GM18519 (cell line): ENCODE results near the gene SLC35E2B.
"Not testable (repeated sequence)": the region's sequence is repeated elsewhere in the genome, so short reads cannot be mapped to it uniquely, and the experiment has no call there.

Source experiments
- ATAC-seq: cut with Tn5 transposase; IDR thresholded peaks from one replicate; pipeline ENCODE4 v1.9.1; 2021; ENCODE audit warnings: mild to moderate bottlenecking, moderate library complexity; ENCODE audit not compliant: unreplicated experiment, low FRiP score

SLC35E2B gene

DNA sequence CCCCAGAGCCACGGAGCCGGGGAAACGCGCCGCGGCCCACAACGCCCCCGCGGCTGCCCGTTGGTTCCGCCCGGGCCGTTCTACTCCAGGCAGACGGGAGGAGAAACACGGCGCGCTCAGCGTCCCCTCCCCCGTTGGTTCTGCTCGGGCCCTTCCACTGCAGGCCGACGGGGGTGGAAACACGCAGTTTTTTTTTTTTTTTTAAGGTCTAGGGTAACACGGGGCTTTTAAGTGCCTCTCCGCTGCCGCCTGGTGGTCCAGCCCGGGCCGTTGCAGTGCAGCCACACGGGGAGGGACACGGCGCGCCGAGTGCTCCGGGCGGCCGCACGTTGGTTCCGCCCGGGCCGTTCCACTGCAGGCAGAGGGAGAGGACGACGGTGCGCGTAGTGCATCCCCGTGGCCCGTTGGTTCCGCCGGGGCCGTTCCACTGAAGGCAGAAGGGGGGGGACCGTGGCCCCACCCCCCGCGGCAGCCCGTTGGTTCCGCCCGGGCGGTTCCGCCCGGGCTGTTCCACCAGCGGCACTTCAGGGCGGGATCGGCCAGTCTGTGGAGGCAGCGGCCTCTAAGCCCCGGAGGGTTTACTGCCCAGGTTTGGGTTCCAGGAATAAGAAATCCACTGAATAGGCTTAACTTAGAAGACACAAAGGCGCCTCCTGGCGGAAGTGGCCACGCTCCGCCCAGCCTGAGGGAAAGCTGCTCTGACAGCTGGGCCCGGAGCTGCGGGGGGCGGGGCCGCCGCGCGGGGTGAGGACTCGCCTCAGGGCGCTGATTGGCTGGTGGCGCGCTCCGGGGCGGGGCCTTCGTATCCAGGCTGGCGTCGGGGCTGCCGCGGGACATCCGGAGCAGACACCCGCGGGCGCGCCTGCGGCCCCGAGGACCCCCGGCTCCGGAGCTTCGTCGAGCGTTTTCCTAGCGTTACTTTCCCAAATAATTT, at the start of gene SLC35E2B:
Gene SLC35E2B, minus strand, starts transcription at position 82 of the 934 bp plus-strand sequence. CDS start 16,096 bp downstream, outside the sequence.
- ATAC-seq: peak; percentile 56

DNA sequence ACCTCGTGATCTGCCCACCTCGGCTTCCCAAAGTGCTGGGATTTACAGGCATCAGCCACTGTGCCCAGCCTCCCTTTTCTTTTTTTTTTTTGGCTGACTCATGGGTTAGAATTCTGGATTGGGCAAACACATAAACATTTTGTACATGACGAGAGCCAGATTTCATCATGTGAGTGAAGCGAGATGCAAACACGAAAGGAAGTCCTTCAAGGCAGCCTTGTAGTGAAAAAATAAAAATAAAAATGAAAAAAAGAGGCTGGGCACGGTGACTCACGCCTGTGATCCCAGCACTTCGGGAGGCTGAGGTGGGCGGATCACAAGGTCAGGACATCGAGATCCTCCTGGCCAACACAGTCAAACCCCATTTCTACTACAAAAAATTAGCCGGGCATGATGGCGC, 48.4 kb upstream of the SLC35E2B start:
- ATAC-seq: not testable (repeated sequence)

DNA sequence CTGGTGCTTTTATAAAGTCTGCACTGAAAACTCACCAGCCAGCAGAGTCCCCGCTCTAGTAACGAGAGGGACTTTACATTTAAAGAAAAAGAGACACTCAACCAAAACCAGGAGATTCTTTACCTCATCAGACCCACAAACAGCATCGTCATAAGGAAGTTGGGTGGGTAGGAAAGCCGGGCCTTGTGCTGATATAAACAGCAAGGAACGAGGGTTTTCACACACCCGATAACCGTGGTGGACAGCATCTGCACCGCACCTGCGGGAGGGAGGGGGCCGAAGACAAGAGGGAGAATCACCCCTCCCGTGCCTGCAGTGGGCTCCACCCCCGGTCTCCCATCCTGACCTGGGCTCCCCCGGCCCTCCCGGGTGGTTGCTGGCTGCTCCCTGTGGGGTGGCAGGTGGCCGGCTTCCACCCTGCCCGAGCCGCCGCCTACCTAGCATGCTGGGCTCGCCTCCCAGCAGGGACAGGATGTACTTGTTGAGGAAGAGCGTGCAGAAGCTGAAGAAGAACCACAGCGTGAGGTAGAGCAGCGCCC, 46.3 kb upstream of the SLC35E2B start:
- ATAC-seq: not testable (repeated sequence)

DNA sequence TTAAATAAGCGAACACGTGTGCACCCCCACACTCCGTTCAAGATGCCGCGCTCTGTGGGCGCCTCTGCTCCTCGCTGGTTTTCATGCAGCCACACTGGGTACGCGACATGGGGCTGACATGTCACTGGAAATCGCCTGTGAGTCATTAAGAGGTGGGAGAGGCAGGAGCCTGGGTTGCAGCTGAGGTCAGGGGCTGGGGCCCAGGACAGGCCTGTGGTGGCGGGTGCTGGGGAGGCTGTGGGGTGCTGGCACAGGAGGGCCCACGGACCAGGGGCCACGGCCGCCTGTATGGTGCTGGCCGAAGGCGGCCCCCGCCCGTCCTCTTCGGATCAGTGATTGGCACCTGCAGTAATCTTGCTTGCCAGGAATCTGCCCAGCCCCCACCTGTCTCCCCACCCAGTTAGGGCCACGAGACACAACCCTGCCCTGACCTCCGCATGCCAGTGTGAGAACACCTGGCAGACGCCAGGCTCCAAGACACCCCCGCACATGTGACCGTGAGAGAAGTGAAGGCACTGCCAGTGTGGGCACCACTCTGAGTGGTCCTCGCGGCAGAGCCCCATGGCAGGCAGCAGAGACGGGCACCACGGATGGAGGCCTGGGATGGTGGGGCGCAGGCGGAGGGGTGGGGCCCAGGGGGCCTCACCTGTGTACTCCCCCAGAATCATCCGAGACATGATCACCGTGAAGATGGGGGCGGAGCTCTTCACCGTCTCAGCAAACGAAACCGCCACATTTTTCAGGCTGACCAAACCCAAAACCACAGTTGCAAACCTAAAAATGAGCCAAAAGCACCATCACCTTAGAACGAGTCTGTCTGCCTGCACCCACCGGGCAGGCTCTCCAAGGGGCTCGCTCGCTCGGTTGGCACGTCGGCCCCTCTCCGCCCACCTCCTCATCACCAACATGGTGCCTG, 45.3 kb upstream of the SLC35E2B start:
- ATAC-seq: not testable (repeated sequence)

DNA sequence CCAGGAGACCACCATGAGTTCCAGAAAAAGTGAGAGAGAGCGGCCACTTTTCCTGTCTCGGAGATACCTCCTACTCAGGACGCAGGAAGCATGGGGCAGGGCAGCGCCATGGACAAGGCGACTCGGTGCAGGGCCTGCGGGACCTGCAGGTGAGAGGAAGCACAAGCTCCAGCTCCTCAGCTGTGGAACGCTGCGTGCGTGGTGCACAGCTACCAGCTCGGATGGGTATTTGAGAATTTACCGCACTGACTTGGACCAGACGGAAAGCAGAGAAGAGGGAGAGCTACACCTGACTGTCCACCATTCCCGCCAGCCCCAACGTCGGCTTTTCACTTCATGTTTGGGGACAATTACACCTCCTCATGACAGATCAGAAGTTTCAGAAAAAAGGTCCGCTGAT, 39.8 kb upstream of the SLC35E2B start:
- ATAC-seq: no peak

DNA sequence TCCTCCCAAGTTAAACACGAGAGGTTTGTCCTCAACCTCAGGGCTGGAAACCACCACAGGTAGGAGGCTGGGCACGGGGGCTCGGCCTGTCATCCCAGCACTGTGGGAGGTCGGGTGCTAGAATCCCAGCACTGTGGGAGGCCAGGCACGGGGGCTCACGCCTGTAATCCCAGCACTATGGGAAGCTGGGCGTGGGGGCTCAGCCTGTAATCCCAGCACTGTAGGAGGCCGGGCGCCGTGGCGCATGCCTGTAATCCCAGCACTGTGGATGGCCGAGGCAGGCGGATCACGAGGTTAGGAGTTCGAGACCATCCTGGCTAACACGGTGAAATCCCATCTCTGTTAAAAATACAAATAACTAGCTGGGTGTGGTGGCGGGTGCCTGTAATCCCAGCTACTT, 38.3 kb upstream of the SLC35E2B start:
- ATAC-seq: no peak

DNA sequence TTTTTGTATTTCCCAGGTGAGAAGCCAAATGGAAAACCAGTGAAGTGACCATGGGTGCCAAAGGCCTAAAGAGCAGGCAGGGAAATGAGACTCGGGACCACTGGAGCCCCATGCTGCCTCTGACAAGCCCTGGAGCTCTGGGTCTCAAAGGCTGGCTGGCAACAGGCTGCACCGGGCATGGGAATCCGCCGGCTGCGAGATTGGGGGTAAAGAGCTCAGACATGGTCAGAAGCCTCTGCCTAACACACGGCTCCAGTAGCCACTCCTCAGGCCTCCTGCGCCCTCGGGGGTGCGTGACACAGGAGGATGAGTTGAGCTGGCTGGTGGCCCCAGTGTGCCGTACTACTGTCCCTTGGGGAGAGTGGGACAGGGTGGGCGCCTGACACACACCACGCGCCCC, 37.6 kb upstream of the SLC35E2B start:
- ATAC-seq: not testable (repeated sequence)

DNA sequence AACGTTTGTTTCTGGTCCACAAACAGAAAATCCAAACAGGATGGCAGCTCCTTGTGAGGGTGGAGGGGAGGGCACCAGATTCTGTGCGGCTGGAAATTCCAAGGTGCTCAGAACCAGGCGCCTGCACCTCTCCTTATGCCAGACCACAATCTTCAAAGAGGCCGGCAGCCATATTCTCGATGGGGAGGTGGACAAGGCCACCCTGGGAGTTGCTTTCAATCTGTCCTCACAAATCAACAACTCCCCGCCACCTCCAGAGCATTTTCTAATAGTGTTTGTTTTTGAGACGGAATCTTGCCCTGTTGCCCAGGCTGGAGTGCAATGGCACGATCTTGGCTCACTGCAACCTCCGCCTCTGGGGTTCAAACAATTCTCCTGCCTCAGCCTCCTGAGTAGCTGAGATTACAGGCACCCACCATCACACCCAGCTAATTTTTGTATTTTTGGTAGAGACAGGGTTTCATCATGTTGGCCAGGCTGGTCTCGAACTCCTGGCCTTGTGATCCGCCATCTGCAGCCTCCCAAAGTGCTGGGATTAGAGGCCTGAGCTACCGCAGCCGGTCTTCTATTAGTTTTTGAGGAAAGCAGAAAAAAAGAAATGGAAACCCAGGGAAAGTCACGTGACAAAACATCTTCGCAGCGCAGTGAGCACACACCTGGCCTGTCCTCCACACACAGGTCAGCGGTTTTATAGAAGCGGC, 36.7 kb upstream of the SLC35E2B start:
- not testable (repeated sequence) for ATAC-seq

DNA sequence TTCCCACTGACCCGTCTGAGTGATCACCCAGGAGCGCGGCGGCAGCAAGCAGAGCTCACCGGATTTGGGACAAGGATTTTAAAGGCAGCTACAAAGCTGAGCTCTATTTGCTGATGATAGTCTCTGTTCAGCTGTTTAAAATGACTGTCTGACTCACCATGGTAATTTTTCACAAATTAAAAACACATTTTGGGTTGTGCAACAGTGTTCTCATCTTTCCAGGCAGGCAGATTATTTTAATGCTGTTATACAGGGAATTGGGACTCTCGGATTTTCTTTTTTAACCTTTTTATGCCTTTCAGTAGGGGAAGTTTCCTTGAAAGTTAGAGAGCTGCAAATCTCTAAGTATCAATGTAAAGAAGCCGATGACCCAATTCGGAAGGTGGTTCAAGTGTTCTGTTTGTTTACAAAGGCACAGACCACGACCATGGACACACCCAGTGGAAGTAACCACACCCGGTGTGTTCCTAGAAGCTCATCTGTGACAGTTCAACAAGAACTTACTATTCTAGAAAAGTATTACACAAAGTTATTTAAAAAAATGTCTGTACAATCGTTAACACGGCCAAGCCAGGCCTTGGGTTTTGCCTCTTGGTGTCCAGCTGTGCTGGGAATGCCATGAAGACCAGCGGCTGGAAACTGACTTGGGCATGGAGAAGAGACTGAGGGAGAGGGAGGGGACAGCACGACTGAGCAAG, 35.9 kb upstream of the SLC35E2B start:
- not testable (repeated sequence) for ATAC-seq

DNA sequence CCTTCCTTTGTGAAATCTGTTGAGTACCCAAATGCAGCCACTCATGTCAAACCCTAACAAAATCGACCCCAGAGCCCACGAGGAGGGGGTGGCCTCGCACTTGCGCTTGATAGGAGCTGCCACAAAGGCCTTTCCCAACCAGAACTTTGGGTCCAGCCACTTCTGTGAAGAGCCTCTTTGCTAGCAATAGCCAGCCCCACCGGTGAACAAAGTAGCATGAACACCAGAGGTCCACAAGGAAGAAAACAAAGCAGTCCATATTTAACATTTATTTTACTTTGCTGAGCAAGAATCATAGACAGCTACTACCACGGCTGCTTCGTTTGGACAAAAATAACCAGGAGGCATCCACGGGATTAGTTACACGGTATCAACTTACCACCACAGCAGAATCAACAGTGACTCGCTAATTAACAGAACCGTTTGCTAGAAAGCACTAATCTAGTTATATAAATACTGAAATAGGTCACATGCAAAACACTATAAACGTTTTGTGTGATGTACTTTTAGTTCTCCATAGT, 34.6 kb upstream of the SLC35E2B start:
- ATAC-seq: not testable (repeated sequence)

DNA sequence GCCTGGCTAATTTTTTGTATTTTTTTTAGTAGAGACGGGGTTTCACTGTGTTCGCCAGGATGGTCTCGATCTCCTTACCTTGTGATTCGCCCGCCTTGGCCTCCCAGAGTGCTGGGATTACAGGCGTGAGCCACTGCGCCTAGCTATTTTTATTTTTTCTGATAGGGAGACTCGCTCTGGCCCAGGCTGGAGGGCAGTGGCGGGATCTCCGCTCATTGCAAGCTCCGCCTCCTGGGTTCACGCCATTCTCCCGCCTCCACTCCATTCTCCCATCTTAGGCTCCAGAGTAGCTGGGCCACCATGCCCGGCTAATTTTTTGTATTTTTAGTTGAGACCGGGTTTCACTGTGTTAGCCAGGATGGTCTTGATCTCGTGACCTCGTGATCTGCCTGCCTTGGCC, 33.5 kb upstream of the SLC35E2B start:
- not testable (repeated sequence) for ATAC-seq

DNA sequence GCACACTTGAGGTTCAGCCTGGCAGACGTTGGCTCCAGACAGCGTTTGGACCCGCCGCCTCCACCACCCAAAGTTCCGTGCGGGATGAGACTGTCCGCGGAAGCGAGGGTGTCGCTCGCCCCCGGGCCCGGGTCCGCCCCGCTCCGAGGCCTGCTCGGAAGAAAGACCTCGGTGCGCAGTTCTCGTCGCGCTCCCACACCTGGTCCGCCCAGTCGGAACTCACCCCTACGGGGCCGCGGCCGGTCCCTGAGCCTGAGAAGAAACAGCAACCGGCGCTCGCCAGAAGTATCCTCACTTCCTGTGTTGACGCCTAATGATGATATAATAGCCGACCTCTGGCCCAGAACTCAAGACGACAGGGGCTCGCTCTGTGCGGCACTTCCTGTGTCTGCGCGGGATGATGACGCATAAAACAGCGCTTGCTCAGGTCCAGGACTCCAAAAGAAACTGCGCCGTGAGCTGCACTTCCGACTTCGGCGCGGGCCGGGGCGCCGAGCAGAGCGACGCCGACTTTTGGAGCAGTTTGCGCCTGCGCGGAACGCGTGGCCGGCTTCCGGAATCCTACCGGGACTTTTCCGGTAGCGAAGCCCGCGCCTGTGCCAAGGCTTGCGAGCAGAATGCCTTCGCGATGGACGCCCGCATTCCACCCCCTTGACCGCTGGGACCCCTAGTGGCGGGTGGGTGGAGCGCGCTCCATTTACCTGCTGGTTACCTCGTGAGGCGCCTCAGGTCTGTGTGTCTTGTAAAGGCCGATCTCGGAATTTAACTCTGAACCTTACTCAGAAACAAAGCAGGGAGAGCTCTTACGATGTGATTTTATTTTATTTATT, 31.7 kb upstream of the SLC35E2B start, which contains the start of gene CDK11A:
Gene CDK11A, minus strand, starts transcription at position 323 of the 830 bp plus-strand sequence. CDS start 1,539 bp downstream, outside the sequence.
- peak; percentile 77 for ATAC-seq

DNA sequence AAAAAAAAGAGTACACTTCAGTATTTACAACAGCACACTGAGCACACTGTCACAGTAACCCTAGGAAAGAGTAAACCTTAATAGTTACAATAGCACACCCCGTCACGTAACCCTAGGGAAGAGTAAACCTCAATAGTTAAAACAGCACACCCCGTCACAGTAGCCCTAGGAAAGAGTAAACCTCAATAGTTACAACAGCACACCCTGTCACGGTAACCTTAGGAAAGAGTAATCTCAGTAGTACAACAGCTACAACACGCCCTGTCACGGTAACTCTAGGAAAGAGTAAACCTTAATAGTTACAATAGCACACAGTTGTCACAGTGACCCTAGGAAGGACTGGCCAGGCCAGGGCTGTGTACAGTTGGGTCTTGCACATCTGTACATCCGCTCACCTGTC, 28.6 kb upstream of the SLC35E2B start:
- ATAC-seq: no peak

DNA sequence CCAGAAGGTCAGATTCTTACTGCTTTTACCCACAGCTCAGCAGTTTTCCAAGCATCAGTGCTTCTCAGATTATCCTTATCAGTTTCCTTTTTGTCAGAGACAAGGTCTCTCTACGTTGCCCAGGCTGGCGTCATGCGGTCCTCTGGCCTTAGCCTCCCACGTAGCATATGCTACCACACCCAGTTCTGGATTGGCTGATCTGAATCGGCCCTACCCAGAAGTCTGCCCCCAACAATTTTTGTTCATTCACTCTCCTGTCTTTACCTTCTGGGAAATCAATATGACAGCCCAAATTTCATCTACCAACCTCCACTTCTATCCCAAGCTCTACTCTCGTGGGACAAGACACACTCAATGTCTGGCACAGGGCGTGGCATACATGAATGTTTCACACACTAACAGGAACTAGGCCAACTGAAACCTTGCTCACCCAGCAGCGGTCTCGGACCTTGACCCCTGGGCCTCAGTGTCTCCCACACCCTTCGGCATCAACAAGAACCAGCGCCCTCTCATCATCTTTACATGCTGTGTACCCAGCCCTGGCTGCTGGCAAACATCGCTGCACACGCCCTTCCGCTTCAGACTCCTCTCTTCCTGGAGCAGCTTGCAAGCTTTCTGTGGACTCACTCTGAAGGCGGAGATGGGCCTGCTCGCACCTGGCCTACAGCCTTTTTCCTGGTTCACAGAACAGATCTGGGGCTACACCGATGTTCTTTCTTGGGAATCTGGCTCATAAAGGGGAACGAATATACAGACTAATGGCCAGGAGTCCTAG, 22.7 kb upstream of the SLC35E2B start:
- not testable (repeated sequence) for ATAC-seq

DNA sequence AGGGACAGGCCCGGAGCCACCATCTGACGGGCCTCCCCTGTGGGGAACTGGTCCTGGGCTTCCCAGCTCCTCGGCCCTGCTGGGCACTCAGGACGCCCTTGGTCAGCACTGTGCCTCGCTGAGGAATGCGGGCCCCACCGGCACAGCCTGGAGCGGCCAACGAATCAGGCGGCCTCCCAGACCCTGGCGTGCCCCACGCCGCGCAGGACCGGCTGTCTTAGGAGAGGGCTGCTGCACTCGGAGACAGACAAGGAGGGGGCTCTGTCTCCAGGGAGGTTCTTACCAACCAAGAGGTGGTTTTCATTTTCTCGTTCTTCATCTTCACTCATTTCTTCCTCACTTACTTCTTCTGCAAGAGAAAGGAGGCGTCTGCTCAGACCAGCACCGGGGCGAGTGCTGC, 15.3 kb upstream of the SLC35E2B start:
- ATAC-seq: not testable (repeated sequence)

DNA sequence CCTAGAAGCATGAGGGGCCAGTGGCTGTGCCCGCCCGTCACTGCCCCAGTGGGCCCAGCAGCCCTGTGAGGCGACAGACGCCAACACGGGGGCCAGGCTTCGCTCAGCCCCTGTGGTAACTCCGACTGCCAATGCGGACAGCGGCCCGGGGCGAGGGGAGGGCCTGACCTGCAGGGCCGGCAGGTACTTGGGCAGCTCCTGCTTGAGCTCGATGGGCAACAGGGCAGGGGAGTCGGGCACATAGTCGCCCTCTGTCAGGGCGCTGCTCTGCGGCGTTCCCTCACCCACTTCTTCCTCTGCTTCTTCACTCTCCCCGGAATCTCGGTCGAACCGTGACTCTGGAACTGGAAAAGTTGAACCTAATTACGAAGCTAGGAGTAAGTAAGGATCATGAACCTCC, 14.6 kb upstream of the SLC35E2B start:
- not testable (repeated sequence) for ATAC-seq

DNA sequence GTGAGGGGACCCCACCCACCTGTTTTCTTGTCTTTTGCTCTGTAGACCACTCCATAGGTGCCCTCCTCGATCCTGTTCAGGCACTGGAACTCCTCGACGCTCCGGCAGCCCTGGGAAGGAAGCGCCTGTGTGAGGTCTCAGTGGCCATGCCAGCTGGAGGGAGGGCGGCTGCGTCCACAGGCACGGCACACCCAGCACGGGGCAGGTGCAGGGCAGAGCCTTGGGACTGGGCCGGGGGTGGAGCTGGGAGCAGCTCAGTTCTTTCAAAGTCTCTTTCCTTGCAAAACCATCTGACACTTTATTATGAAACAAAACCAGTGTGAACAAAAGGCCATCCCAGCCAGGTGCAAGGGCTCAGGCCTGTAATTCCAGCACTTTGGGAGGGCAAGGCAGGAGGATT, 13.0 kb upstream of the SLC35E2B start:
- ATAC-seq: not testable (repeated sequence)
